MV-4-11 (cell line): ENCODE measurements around the gene TNFRSF1B.
"Not testable (repeated sequence)": the region's sequence is repeated elsewhere in the genome, so short reads cannot be mapped to it uniquely, and the experiment has no call there.

Experiments used
- DNase-seq: peaks from one replicate; lab custom pipeline; 2025; lab: John Stamatoyannopoulos, UW

The TNFRSF1B gene

GRCh38 chr1:12219800-12220199 lies 53.0 kb downstream of the TNFRSF1B start:
- no peak for DNase-seq

- no peak for DNase-seq
Measured at GRCh38 chr1:12220890-12221289, 54.1 kb downstream of the TNFRSF1B start.

DNA sequence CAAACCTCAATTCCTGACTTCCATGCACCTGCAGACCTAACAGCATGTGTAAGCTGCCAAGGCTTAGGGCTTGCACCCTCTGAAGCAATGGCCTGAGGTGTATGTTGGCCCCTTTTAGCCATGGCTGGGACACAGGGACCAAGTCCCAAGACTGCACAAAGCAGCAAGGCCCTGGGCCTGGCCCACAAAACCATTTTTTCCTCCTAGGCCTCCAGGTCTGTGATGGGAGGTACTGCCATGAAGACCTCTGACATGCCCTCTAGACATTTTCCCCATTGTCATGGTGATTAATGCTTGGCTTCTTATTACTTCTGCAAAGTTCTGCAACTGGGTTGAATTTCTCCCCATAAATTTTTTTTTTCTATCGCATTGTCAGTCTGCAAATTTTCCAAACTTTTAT lies 55.9 kb downstream of the TNFRSF1B start:
- DNase-seq, result not testable (repeated sequence)

GRCh38 chr1:12224092-12224491 lies 57.3 kb downstream of the TNFRSF1B start:
- DNase-seq, result not testable (repeated sequence)

DNA sequence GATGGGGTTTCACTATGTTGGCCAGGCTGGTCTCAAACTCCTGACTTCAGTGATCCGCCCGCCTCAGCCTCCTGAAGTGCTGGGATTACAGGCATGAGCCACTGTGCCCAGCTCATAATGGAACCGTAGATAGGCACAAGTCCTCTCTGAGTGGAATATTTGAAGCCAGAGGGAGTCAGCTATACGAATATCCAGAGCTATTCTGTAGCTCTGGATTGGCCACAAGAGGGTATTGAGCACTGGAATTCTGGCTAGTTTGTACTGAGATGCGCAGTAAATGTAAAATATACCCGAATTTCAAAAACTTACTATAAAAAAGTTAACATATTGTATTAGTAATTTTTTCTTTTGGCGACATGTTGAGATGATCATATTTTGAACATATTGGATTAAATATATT lies 62.2 kb downstream of the TNFRSF1B start:
- no peak for DNase-seq

DNA sequence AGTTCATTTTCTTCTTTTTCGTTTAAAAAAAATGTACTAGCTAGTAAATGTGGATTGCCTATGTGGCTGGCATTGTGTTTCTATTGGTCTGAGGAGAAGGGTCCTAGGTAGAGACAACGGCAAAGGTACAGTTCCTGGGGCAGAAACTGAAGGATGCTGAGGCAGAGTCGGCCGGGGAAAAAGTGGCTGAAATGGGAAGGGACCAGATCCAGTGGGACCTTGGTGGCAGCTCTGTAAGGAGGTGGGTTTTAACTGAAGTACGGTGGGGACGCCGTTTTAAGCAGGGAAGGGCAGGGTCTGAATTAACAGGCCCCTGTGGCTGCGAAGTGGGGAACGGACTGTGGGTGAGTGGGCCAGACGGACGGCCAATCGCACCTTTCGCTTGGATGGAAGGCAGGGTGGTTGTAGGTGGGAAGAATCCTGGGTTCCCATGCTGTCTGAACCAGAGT lies 62.6 kb downstream of the TNFRSF1B start:
- no peak for DNase-seq

DNA sequence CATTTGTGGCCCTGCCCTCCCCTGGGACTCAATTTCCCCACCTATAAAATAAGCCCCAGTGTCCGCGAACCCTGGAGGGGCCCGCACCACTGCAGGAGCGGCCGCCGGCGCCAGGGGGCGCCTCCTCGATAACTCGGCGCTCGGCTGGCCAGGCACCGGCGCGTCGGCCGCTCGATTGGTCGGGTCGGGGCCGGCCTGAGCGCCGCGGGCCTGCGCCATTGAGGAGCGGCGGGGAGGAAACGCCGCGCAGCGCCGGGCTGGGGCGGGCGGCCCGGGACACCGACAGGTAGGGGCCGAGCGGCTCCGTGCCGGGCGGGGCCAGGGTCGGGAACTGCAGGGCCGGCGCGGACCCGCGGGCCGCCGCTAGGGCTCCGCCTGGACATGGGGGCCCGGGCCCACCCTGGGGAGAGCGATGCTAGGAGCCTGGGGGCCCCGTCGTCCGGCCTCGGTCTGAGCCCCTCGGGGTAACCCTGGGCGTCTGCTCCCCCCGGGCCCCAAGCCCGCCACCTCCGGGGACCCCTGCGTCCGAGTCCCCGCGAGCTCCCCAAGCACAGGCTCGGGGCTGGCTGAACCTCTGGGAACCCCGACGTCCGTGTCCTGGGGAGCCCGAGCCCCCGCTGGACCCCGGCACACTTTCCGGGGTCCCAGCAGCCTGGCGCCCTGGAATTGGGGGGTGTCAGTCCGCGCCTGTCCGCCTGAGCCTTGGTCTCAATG lies 63.2 kb downstream of the TNFRSF1B start, which contains the start of gene VPS13D:
TSS of gene VPS13D (plus strand) at position 196 of the 714 bp plus-strand sequence. CDS start 4,237 bp downstream, outside the sequence.
- DNase-seq, result peak; percentile 62

DNA sequence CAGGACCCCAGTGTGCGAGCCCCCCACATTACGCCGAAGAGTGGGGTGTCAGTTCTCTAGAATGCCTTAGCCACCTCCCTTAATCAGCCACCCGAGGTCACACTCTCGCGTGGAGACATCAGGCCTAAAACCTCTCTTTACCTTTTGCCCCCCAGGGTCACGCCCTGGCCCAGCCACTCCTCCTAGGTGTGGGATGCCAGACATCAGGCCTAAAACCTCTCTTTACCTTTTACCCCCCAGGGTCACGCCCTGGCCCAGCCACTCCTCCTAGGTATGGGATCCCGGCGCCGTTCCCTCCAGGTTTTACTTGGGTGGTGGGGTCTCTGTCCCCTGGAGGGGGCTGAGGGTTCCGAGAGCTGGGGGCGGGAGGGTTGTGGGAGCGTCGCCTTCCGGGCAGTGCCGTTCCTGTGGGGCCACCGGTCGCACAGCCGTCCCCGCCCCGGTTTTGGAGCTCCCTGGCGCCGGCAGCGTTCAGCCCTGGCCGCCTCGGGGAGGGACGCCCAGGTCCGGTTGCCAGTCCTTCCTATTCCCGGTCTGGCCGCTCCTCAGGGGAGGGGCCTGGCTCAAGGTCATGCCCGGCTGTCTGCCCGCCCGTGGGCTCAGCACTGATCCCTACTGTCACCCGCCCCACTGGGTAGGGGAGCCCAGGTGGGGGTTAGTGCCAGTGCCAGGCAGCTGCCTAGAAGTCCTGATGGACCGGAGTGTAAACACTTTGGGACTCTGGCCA lies 63.9 kb downstream of the TNFRSF1B start:
- DNase-seq, result no peak

DNA sequence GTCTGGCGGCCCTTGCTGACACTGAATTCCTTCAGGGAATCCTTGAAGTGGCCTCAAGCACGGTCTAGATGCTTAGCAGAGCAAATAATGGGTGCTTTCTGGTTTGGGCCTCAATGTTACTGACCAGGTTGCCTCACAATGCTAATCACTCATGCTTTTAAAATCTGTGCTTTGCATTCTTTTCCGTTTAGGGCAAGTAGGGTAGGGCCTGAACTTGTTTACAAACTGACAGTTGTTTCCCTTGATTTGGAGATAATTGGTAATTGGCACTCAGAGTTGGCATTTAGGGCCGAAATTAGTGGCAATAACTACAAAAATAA lies 64.4 kb downstream of the TNFRSF1B start:
- DNase-seq, result no peak

DNA sequence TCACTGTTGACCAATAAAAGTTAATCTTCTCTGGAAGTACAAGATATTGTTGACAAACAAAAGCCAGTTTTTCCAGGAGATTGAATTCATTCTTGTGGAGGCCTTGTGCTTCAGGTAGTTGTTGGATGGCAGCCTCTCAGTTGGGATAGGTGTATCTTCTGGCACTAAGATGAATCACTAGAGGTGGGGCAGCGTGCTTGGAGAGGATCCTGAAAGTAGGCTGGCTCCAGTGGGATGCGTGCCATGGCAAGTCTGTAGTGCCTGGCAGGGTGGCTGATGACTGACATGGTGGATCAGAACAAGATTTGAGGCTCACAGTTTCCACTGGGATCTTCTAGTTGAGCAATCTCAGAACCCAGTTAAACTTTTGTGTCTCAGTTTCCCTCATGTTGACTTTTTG lies 65.4 kb downstream of the TNFRSF1B start:
- DNase-seq, result no peak

- DNase-seq, result no peak
Measured at GRCh38 chr1:12244078-12244477, 77.3 kb downstream of the TNFRSF1B start.

DNA sequence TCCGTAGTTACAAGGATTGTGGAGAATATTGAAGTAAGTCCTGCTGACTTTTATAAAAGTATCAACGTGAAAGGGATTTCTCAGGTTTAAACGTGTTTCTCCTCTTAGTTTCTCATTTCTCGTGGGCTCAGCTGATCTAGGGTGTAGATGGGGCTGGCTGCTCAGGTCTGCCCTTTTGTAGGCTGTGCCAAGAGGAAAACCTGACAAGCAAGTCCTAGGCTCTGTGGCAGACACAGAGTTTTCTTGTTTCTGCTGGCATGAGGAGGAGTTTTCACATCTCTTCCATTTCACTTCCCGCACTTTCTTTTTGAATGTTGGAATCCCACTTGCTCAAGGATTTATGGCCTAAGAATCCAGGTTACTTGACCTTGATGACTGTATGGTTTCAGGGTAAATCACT lies 77.8 kb downstream of the TNFRSF1B start:
- no peak for DNase-seq

GRCh38 chr1:12245116-12245515 lies 78.3 kb downstream of the TNFRSF1B start:
- no peak for DNase-seq

DNA sequence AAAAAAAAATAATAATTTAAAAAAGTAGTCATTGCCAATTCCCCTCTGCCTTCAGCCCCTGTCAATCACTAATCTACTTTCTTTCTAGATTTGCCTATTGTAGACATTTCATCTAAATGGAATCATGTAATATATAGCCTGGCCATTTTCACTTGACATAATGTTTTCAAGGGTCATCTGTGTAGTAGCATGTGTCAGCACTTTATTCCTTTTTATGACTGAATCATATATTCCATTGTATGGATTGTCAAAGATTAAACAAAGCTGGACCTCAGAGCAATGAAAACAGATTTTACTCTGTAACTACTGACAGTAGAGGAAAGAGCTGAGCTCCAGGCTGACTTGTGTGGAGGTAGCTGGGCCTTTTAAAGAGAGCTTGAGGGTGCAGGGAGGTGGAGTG lies 78.9 kb downstream of the TNFRSF1B start:
- no peak for DNase-seq

DNA sequence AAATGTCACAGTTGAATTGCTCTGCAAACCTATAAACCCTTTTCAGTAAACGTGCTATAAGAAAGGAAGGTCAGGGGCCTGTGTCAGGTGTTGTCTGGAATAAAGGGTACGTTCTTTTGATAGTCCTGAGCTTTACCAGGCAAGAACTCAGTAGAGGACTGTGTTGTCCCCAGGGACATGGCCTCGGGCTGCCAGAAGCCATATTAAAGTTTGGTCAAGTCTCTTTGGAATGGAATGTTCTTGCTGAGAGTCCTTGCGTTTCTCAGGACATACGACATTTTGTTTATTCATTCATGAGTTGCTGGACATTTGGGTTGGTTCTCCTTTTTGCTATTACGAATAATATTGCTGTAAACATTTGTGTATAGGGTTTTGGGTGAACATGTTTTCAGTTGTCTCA lies 79.8 kb downstream of the TNFRSF1B start:
- no peak for DNase-seq

DNA sequence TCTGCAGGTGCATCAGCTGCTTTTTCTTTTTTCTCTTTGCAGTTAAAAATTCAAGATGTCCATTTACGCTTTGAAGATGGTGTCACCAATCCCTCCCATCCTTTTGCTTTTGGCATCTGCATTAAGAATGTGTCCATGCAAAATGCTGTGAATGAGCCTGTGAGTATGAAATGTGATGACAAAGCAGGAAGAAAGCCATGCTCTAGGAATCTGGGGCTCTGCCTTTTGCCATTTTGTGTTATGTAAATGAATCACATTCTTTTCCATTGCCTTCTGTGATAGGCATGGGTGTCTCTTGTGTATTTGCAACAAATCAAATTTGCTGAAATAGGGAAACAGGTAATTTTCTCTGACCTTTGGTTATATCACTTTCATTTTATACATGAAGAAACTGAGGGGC lies 82.4 kb downstream of the TNFRSF1B start:
- DNase-seq, result no peak

- no peak for DNase-seq
Measured at GRCh38 chr1:12249748-12250147, 83.0 kb downstream of the TNFRSF1B start.

DNA sequence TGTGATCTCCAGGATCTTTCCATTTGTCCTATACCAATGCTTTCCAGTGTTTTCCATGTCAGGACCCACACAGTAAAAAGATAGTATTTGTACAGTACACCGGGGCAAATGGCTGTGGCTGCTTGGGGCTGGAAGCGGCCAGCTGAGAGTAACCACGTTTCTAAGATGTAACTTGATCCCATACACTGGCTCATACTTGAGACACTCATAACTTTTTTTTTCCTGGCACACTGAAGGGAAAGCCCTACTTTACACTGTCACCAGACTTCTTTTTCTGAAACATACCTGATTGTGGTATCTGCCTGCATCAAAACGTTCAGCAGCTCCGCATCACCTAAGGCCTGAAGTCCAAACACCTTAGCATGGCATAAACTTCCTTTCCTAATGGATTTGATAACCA lies 84.7 kb downstream of the TNFRSF1B start:
- DNase-seq, result no peak

GRCh38 chr1:12255913-12256312 lies 89.1 kb downstream of the TNFRSF1B start:
- DNase-seq, result no peak

GRCh38 chr1:12258272-12258671 lies 91.5 kb downstream of the TNFRSF1B start:
- DNase-seq, result no peak
